Breast epithelium (tissue), 4 donors: ENCODE results near the gene TUBA3C. TPM values are rescaled to one million over a fixed set of nuclear protein-coding genes. Genes with fewer than 3 reads are reported as not detected.

Source experiments
- DNase-seq, 2 donors: peaks; one replicate each; pipeline ENCODE4 v3.0.0-alpha.2; 2019; ENCODE audit warnings: low spot score in 2 of 2
- H3K27ac ChIP-seq, 2 donors: fragments of 200-600 bp; sonication (generic) in 1 of 2; one replicate each; pipeline ENCODE4 v1.5.1; 2016 to 2019; ENCODE audit warnings: mild to moderate bottlenecking in 1 of 2
- H3K27me3 ChIP-seq, 2 donors: fragments of 200-600 bp; sonication (generic) in 1 of 2; one replicate each; pipeline versions ENCODE4 v1.5.1 to v1.6.0; 2017 to 2019; ENCODE audit warnings: control low read depth in 1 of 2, mild to moderate bottlenecking in 1 of 2
- H3K36me3 ChIP-seq: fragments of 200-600 bp; one replicate; pipeline ENCODE4 v1.5.1; 2019
- H3K4me1 ChIP-seq, 2 donors: fragments of 200-600 bp; sonication (generic); one replicate each; pipeline ENCODE4 v1.5.1; 2016 to 2019; ENCODE audit warnings: control low read depth in 1 of 2
- H3K4me3 ChIP-seq, 3 donors: fragments of 200-600 bp; sonication (generic); 1 replicate in 2 of 3; 2 replicates in 1 of 3; pipeline ENCODE4 v1.5.1; 2016 to 2019; ENCODE audit warnings: mild to moderate bottlenecking in 3 of 3, moderate library complexity in 2 of 3
- H3K9me3 ChIP-seq, 2 donors: fragments of 200-600 bp; sonication (generic) in 1 of 2; one replicate each; pipeline ENCODE4 v1.5.1; 2016 to 2019; ENCODE audit warnings: control low read depth in 1 of 2
- POLR2A ChIP-seq: fragments of 450-650 bp; IDR thresholded peaks from one replicate; pipeline ENCODE4 v1.6.1; 2016; ENCODE audit warnings: antibody characterized with exemption, mild to moderate bottlenecking, moderate library complexity
- POLR2AphosphoS5 ChIP-seq, 3 donors: sonication (generic); formaldehyde crosslinking; IDR thresholded peaks; one replicate each; pipeline ENCODE4 v1.6.1; 2017; ENCODE audit warnings: antibody characterized with exemption in 3 of 3
- intact Hi-C: fragments of 100-400 bp; cut with DNase I; formaldehyde crosslinking; loops from one replicate; pipeline ENCODE4 v1.15.1; 2023; ENCODE audit warnings: low total_unique reads
- total RNA-seq, 3 donors: library from RNA; depleted of rRNA; stranded (reverse); fragments of >200 nt; gene quantifications; one replicate each; pipeline ENCODE4 v1.1.0, GENCODE V29; 2016
- TF ChIP-seq, protein P1 (sequence below), 3 donors: fragments of 450-650 bp; IDR thresholded peaks; one replicate each; pipeline ENCODE4 v1.5.1; 2016 to 2017; ENCODE audit warnings: antibody characterized with exemption in 3 of 3, mild to moderate bottlenecking in 3 of 3, moderate library complexity in 3 of 3

TUBA3C gene
- total RNA-seq, 3 donors from 2014 or later, result not detected

DNA sequence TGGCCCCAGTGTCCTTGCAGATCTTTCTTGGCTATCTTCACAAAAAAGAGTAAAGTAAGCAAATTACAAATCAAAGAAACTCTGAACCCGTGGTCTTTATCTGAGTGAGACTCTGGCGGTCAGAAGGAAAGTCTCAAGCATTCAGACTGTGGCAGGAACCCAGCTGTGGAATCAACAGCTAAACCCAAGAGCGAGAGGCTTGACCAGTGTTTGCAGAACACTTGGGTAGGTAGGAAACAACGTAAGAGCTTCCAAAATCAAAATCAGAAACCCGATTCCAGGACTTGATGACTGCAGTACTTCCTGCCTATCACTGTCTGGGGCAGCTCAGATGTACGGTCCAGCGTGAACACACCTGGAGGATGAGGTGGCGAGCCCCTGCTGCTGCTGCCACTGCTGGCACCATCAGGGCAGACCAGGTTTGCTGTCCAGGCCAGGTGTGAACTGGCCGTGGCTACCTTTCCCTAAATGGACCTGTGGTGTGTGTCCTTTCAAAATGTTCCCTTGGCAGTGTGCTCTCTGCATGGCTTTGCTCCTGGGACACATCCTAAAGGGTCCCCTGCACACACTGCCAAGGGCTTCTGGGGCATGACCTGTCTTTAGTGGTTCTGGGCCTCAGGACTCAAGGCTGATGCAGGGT is 9.5 kb downstream of the TUBA3C start:
- no peak for DNase-seq
- Histone ChIP-seq H3K4me3 (no peak overlapping the region), H3K4me1 (no peaks in the 10 kb centered on the region), H3K36me3 (no peaks in the 10 kb centered on the region), H3K27ac (no peak overlapping the region), H3K27me3 (no peaks in the 10 kb centered on the region), H3K9me3 (no peaks in the 10 kb centered on the region)
- intact Hi-C loops, result no loop called here
- no peak for TF ChIP-seq POLR2A
- TF ChIP-seq POLR2AphosphoS5 (IDR thresholded peaks at IDR 0.05), result no peak

DNA sequence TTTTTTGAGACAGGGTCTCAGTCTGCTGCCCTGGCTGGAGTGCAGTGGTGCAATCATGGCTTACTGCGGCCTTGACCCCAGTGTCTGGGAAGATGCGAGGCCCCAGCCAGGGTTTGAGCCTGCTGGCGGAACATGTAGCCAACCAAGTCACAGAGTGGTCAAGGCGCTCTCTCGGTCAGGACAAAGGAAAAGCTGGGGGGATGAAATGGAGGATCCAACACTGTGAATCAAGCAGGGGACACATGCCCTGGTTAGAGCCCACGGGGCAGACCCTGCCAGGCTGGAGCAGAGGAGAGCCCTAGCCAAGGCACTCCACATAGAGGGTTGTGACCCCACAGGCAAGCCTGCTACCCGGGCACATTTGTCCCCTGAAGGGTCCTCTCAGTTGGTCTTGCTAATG is 10.1 kb downstream of the TUBA3C start:
- Histone ChIP-seq H3K27ac (no peak overlapping the region), H3K4me1 (no peaks in the 10 kb centered on the region), H3K36me3 (no peaks in the 10 kb centered on the region), H3K9me3 (no peaks in the 10 kb centered on the region), H3K4me3 (no peak overlapping the region), H3K27me3 (no peaks in the 10 kb centered on the region)
- TF ChIP-seq POLR2A (no peak), POLR2AphosphoS5 (IDR thresholded peaks at IDR 0.05) (no peak)
- TF ChIP-seq, protein P1, sequence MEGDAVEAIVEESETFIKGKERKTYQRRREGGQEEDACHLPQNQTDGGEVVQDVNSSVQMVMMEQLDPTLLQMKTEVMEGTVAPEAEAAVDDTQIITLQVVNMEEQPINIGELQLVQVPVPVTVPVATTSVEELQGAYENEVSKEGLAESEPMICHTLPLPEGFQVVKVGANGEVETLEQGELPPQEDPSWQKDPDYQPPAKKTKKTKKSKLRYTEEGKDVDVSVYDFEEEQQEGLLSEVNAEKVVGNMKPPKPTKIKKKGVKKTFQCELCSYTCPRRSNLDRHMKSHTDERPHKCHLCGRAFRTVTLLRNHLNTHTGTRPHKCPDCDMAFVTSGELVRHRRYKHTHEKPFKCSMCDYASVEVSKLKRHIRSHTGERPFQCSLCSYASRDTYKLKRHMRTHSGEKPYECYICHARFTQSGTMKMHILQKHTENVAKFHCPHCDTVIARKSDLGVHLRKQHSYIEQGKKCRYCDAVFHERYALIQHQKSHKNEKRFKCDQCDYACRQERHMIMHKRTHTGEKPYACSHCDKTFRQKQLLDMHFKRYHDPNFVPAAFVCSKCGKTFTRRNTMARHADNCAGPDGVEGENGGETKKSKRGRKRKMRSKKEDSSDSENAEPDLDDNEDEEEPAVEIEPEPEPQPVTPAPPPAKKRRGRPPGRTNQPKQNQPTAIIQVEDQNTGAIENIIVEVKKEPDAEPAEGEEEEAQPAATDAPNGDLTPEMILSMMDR (IDR thresholded peaks at IDR 0.05), result no peak
- intact Hi-C loops, result no loop called here
- no peak for DNase-seq

DNA sequence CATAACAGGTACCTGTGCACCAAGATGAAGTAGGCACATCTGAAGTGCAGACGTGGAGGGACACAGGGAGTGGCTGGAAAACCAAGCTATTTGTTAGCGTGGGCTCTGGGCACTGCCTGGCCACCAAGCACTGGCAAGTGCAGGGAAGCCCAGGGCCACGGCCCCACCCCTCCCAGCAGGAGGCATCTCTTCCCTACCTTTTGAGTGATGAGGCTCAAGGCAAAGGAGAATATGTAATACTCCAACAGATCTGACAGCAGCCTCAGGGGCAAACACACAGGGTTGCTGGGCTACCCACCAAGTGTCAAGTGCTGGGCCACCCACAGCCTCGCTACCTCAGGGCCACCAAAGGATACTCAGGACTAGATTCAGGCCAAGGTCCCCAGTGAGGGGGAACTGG is 11.6 kb downstream of the TUBA3C start:
- Histone ChIP-seq H3K27ac (no peak overlapping the region), H3K9me3 (no peaks in the 10 kb centered on the region), H3K27me3 (no peaks in the 10 kb centered on the region), H3K36me3 (no peaks in the 10 kb centered on the region), H3K4me1 (no peaks in the 10 kb centered on the region), H3K4me3 (no peak overlapping the region)
- no peak for TF ChIP-seq POLR2A
- intact Hi-C loops, result no loop called here
- DNase-seq, result no peak

DNA sequence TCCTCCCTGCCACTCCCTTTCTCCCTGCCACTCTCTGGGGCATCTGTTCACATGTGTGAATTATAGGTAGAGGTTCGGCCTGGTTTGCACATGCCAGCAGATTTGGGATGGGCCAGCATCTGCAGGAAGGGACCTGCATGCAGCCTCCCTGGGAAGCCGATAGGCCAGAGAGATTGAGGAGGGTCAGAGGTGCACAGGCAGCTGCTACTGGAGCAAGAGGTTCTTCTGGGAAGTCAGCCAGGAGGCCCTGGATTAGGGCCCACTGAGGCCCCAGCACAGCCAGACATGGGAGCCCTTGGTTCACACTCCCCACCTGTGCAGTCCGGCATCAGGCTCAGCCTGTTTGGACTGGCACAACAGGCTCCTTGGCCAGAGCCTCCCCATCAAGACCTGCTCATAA is 12.1 kb downstream of the TUBA3C start:
- H3K36me3 ChIP-seq, result no peaks in the 10 kb centered on the region

DNA sequence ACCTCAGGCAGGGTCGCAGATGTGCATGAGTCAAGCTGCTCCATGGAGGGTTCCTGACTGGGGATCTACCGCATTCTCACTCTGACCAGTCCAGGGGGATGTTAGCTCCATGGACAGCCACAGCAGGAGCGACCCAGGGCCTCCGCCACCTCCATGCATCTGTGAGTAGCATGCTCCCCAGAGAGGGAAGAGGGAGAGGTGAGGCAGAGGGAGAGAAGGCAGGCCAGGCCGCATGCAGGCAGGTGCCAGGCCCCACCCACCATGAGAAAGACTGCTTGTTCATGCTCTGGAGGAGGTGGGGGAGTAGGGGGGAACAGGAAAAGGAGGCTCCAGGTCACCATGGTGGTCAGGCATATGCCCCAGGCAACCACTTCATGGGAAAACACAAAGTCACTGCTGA is 20.3 kb downstream of the TUBA3C start:
- TF ChIP-seq POLR2A, result no peak
- TF ChIP-seq POLR2AphosphoS5 (IDR thresholded peaks at IDR 0.05), result no peak
- TF ChIP-seq, protein P1 (IDR thresholded peaks at IDR 0.05), result no peak
- Histone ChIP-seq H3K27ac (no peak overlapping the region), H3K4me1 (no peaks in the 10 kb centered on the region), H3K9me3 (peaks cover 0 to 23% of the 10 kb centered on the region in 2 donors), H3K27me3 (no peaks in the 10 kb centered on the region), H3K36me3 (no peaks in the 10 kb centered on the region), H3K4me3 (no peak overlapping the region)
- DNase-seq, result no peak
- intact Hi-C loops, result no loop called here

More for the DNA sequence above, 12.1 kb downstream of the TUBA3C start:
- Histone ChIP-seq H3K4me1 (no peaks in the 10 kb centered on the region), H3K9me3 (no peaks in the 10 kb centered on the region), H3K27ac (no peak overlapping the region), H3K27me3 (no peaks in the 10 kb centered on the region), H3K4me3 (no peak overlapping the region)
- intact Hi-C loops, result no loop called here
- no peak for DNase-seq
- TF ChIP-seq POLR2AphosphoS5 (IDR thresholded peaks at IDR 0.05) (no peak), POLR2A (no peak)
- TF ChIP-seq, protein P1 (IDR thresholded peaks at IDR 0.05), result no peak

DNA sequence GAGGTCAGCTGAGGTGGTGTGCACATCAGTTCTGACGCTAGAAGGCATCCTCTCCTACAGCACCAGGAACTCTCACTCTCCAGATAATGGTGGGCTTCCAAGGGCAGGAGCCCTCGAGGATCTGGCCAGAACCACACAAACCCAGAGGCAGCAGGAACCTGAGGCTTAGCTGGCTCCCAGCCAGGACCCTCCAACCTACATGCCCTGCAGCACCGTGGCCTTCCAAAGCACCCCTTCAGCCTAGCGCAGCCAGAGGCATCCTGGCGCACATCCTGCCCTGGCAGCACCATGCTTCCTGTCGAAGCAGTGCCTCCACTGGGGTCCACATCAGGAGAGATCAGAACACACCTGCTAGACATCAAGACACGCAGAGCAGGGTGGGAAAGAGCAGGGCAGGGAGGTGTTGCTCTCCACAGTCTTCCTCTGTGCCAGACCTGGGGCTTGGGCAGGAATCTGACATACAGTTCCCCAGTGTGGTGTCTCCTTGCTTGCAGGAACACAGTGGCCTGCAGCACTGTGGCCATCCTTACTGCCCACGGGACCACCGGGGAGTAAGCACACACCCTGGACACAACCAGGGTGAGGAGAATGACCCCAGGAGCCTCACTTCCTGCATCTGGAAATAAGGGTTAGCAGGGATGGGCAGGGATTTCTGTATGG is 21.7 kb downstream of the TUBA3C start:
- DNase-seq, result no peak
- intact Hi-C loops, result no loop called here
- Histone ChIP-seq H3K4me3 (no peak overlapping the region), H3K4me1 (no peaks in the 10 kb centered on the region), H3K27me3 (no peaks in the 10 kb centered on the region), H3K9me3 (peaks cover 0 to 23% of the 10 kb centered on the region in 2 donors), H3K27ac (no peak overlapping the region), H3K36me3 (no peaks in the 10 kb centered on the region)
- TF ChIP-seq, protein P1 (IDR thresholded peaks at IDR 0.05), result no peak
- no peak for TF ChIP-seq POLR2AphosphoS5 (IDR thresholded peaks at IDR 0.05)
- no peak for TF ChIP-seq POLR2A
